HAP-1 (cell line): ENCODE results near the gene EPYC.

Experiments used
- DNase-seq, 2 experiments: peaks; one replicate each; pipeline ENCODE4 v3.0.0-alpha.2; 2016 to 2020; ENCODE audit warnings: low spot score in 2 of 2
- H3K27me3 ChIP-seq: fragments of 250-450 bp; sonication (Bioruptor Pico); 2 replicates; pipeline ENCODE4 v1.5.1; 2020; ENCODE audit warnings: low read depth, mild to moderate bottlenecking, moderate library complexity
- H3K36me3 ChIP-seq: fragments of 250-450 bp; sonication (Bioruptor Pico); replicated peaks from 2 replicates; pipeline ENCODE4 v1.5.1; 2020; ENCODE audit warnings: mild to moderate bottlenecking
- H3K4me1 ChIP-seq: fragments of 250-450 bp; sonication (Bioruptor Pico); 2 replicates; pipeline ENCODE4 v1.5.1; 2020; ENCODE audit warnings: mild to moderate bottlenecking
- H3K4me3 ChIP-seq: fragments of 250-450 bp; sonication (Bioruptor Pico); 2 replicates; pipeline ENCODE4 v1.5.1; 2020; ENCODE audit warnings: mild to moderate bottlenecking, moderate library complexity
- H3K9me3 ChIP-seq: fragments of 250-450 bp; sonication (Bioruptor Pico); 2 replicates; pipeline ENCODE4 v1.5.1; 2020; ENCODE audit warnings: mild to moderate bottlenecking, moderate library complexity
- in situ Hi-C: fragments of 300-500 bp; cut with MboI; formaldehyde crosslinking; loops from 3 replicates; pipeline ENCODE4 v1.14.3; 2020; ENCODE audit warnings: low sequenced_read_pairs, inconsistent platforms, mixed read lengths

Gene EPYC

DNA sequence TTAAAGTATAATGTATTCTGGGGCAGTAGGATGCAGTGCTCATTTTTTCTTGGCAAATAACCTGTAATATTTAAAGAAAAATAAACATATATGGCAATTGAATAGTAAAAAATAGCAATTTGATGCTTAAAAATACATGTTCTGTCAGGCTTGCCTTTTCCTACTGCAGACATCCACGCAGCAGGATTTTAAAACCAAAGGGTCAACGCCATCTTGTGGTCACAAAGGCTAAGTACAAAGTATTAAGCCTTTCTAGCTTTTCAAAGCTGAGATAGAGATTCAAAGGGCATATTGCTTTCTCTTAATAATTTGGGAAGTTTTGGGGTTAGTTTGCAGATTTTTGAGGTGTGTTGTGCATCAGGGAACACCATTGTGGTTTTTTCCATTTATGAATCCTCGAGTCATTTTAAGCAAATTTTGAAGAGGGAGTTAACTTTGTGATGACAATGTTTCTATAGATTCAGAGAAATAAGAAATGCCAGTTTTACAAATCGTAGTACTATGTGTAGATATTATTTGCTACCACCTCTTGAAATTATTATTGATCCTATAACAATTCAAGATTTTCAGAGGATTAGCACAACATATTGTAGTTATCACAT, 45.1 kb downstream of the EPYC start:
- no peaks in the 10 kb centered on the region for H3K27me3 ChIP-seq
- H3K4me3 ChIP-seq: no peak overlapping the region
- peak; percentile 26 to 56 for DNase-seq
- no peaks in the 10 kb centered on the region for H3K36me3 ChIP-seq
- in situ Hi-C loops: no loop called here
- H3K4me1 ChIP-seq: no peaks in the 10 kb centered on the region
- H3K9me3 ChIP-seq: no peaks in the 10 kb centered on the region

DNA sequence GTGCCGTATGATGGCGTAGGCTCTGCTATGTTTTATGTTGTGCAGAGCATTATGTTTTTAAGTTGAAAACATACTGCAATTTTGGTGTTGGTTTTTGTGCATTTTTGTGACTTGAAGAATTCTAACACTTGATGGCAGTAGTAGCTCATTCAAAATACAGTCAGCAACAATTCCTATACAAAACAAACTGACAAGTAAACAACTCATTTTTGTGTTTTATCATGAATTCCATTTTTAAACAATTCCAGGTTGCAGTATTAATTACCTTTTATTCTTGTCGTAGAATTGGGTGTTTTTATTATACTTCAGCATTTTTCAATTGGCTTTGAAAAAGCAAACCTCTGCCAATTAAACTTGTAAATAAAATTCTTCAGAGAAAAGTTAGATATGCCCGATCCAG, 45.7 kb downstream of the EPYC start:
- in situ Hi-C loops: no loop called here
- Histone ChIP-seq H3K4me1 (no peaks in the 10 kb centered on the region), H3K9me3 (no peaks in the 10 kb centered on the region), H3K4me3 (no peak overlapping the region), H3K36me3 (no peaks in the 10 kb centered on the region), H3K27me3 (no peaks in the 10 kb centered on the region)
- DNase-seq: no peak

DNA sequence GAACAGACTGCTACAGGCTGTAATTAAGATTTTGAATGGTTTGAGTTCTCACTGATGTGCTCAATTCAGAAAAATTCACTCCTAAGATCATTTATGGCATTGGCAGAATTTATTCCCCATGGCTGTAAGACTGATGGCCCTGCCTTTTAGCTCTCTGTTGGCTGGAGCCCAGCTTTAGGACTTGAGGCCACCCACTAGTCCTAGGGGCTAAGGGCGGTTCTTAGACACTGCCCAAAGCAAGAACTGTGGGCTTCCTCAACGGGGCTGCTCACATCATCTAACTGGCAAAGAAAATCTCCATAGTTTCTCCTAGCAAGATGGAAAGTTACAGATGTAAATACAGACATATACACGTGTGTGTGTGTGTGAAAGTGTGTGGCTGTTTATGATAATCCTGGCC, 46.4 kb downstream of the EPYC start:
- Histone ChIP-seq H3K4me3 (no peak overlapping the region), H3K4me1 (no peaks in the 10 kb centered on the region), H3K9me3 (no peaks in the 10 kb centered on the region), H3K27me3 (no peaks in the 10 kb centered on the region), H3K36me3 (no peaks in the 10 kb centered on the region)
- DNase-seq: no peak
- in situ Hi-C loops: no loop called here

DNA sequence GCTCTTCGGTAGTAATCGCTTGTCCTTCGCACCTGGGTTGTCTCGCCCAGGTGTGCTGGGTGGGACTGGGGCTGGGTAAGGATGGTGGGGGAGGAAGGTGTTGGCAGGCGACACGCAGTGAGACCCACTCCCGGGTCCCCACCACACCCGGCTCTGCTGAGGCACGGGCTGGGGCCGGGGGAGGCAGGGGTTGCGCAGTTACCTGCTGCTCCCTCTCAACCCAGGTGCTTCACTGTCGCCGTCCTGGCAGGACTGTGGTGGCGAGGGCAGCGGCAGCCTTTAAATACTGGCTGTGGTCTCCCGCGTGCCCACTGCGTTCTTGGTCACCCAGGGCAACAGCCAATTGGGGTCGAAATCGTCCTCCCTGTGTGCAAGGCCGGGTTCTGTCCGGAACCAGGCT, 49.9 kb downstream of the EPYC start, which contains the start of gene CCER1:
Gene CCER1, minus strand, starts transcription at position 256 of the 400 bp plus-strand sequence. CDS start 434 bp downstream, outside the sequence.
- Histone ChIP-seq H3K36me3 (no peaks in the 10 kb centered on the region), H3K4me3 (no peak within 1 kb of the TSS), H3K4me1 (no peaks in the 10 kb centered on the region), H3K27me3 (no peaks in the 10 kb centered on the region), H3K9me3 (no peaks in the 10 kb centered on the region)
- DNase-seq: no peak
- in situ Hi-C loops: no loop called here

DNA sequence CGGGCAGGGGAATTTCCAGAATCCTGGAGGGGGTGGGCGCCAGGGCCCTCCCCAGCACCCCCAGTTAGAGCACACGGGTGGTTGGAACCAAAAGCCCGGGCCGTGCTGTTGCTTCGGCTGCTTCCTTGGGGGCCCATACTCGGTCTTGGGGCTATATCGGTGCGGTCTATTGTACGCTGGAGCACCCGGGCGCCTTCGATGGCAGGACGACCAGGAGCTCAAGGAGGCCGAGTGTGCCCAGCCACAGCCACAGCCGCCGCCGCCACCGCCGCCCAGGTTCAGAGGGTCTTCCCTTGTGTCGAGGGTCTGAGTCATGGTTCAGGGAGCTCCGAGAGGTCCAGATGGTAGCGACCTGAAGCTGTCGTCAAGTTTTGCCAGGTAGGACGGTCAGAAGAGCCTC, 50.3 kb downstream of the EPYC start:
- H3K9me3 ChIP-seq: no peaks in the 10 kb centered on the region
- no peak overlapping the region for H3K4me3 ChIP-seq
- H3K27me3 ChIP-seq: no peaks in the 10 kb centered on the region
- H3K36me3 ChIP-seq: no peaks in the 10 kb centered on the region
- in situ Hi-C loops: no loop called here
- DNase-seq: no peak
- no peaks in the 10 kb centered on the region for H3K4me1 ChIP-seq

DNA sequence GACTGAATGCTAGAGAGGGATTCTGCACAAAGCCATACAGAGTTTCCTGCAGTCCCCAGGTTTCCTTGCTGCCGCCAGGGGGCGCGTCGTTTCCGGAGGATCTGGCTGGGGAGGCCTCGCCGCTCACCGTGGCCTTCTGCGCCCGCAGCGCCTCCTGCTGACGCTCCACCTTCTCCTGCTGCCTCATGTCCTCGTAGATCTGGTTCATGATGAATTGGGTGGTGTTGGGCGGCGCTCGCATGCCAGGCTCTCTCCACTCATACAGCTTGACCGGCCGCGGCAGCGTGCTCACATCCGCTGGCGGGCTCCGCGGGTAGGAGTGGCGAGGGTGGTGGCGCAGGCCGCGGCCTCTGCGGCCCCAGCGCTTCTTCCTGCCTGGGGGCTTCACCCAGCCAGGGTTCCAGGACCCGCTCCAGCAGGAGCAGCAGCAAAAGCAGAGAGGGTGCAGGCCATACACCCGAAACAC, 50.8 kb downstream of the EPYC start:
- peak in 1 of 2 experiments; percentile 48 for DNase-seq
- in situ Hi-C loops: no loop called here
- Histone ChIP-seq H3K36me3 (no peaks in the 10 kb centered on the region), H3K4me3 (no peak overlapping the region), H3K4me1 (no peaks in the 10 kb centered on the region), H3K9me3 (no peaks in the 10 kb centered on the region), H3K27me3 (no peaks in the 10 kb centered on the region)

DNA sequence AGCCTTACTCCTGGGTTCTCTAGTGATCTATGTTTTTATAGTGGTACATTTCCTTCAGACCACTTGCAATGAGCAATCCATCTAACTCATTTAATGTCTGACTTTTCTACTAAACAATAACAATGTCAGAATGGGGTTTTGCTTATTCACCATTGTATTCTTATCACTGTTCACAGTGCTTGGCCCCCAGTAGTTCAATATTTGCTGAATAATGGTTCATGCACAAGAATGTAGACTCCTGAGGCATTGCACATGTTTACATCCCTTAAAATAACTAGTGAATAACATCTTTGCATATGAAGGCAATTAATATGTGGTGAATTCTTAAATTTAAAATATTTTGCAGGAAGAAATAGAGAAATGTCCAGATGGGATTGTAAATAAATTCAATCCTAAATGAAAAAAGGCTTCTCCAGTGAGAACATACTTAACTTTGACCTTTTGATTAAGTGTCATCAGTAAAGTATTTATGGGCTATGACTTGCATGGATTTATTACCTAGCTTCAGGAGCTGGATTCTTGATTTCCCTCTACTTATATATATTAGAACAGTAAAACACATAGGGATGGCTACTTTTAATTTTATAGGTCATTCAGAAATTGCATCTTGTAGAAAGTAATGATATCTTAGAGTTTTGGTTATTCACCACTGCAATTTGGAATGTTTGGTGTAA, 53.2 kb downstream of the EPYC start:
- H3K4me1 ChIP-seq: no peaks in the 10 kb centered on the region
- DNase-seq: no peak
- no peaks in the 10 kb centered on the region for H3K36me3 ChIP-seq
- in situ Hi-C loops: no loop called here
- H3K9me3 ChIP-seq: no peaks in the 10 kb centered on the region
- H3K4me3 ChIP-seq: no peak overlapping the region
- H3K27me3 ChIP-seq: no peaks in the 10 kb centered on the region

DNA sequence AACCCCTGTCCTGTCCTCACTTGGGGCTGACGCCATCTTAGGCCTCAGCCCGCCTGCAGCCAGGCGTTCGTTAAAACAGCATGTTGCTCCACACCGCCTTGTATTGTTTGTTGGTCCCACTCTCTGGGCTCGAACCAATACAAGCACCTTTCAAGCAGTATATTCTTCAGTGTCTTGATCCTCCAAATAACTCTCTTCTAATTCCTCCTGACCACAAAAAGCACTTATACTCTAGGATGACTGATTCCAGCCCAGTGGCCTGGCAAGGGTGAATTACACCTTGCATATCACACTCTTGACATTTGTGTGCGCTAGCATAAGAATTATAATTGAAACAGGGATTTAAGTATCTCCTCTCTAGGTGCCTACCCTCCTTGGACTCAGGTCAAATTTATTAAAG, 56.9 kb downstream of the EPYC start:
- Histone ChIP-seq H3K9me3 (no peaks in the 10 kb centered on the region), H3K4me3 (no peak overlapping the region)
- DNase-seq: no peak

DNA sequence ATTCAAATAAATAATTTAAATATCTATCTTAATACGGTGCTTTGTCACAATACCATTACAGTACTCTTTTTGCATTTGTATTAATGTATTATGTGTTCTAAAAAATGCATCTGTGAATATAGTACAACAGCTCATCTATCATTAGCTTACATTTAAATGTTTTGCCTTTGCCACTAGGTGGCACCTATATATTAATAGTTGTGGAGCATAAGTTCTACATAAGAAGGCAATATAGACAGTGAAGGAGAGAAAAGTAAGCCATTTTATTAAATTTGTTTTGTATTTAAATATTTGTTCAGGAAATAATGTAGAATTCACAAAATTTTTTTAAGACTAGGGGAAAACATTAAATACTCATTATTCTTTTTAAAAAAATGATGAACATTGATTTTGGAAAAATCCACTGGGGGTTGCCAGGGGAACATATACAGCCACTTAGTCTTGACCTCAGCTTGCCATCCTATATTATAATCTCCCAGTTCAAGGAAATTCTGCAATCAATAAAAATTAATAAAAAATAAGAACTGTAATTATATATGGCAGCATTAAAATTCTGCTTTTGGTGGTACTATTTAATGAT, 59.6 kb downstream of the EPYC start:
- Histone ChIP-seq H3K36me3 (no peaks in the 10 kb centered on the region), H3K4me3 (no peak overlapping the region), H3K4me1 (no peaks in the 10 kb centered on the region), H3K27me3 (no peaks in the 10 kb centered on the region), H3K9me3 (no peaks in the 10 kb centered on the region)
- in situ Hi-C loops: no loop called here
- DNase-seq: peak in 1 of 2 experiments; percentile 59

More for the DNA sequence above, 56.9 kb downstream of the EPYC start:
- Histone ChIP-seq H3K27me3 (no peaks in the 10 kb centered on the region), H3K4me1 (no peaks in the 10 kb centered on the region), H3K36me3 (no peaks in the 10 kb centered on the region)
- in situ Hi-C loops: no loop called here

DNA sequence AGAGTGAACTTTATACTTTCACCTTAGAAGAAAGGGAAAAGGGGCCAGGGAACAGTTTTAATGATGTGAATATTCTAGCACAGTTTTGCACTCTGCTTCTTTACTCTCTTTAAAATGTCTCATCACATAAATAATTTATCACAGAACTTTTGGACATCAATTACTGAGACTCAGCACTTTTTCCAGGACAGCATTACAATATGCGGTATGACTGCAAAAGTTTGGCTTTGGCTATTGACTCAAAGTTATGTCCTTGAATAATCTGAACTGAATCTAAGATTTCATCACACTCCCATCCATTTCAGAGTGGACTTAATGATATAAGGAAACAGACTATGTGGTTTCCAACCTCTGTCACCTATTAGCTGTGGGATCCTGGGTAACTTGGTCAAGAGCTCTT, 61.5 kb downstream of the EPYC start:
- Histone ChIP-seq H3K4me1 (no peaks in the 10 kb centered on the region), H3K27me3 (no peaks in the 10 kb centered on the region), H3K36me3 (no peaks in the 10 kb centered on the region), H3K9me3 (no peaks in the 10 kb centered on the region), H3K4me3 (no peak overlapping the region)
- no peak for DNase-seq
- in situ Hi-C loops: no loop called here

DNA sequence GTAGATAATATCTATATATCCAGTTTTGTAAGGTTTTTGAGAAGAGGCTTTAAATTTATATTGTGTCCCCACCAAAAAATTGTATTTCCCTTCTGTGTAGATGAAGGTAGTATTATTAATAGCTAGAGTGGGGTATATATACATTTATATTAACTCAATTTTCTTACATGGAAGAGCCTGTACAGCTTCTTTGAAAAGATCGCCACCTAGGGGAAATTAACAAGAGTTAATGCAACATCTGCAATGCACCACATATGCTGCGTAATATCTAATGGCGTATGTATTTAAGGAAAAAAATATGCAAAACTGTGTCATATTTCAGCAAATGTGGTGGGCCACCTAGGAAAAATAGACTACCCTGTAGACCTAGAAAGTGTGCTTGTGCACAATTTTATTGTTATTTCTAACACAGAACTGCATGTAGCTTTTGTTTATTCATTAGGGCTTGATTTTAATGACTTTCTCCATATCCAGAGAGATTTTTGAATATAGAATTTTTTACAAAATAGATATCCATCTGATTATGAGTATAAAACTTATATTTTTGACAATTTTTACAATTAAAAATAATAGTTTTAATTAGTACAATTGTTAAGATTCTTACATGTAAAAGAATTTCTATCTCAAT, 63.8 kb downstream of the EPYC start:
- peak in 1 of 2 experiments; percentile 50 for DNase-seq
- Histone ChIP-seq H3K27me3 (no peaks in the 10 kb centered on the region), H3K9me3 (no peaks in the 10 kb centered on the region), H3K4me1 (no peaks in the 10 kb centered on the region), H3K4me3 (no peak overlapping the region), H3K36me3 (no peaks in the 10 kb centered on the region)
- in situ Hi-C loops: no loop called here

DNA sequence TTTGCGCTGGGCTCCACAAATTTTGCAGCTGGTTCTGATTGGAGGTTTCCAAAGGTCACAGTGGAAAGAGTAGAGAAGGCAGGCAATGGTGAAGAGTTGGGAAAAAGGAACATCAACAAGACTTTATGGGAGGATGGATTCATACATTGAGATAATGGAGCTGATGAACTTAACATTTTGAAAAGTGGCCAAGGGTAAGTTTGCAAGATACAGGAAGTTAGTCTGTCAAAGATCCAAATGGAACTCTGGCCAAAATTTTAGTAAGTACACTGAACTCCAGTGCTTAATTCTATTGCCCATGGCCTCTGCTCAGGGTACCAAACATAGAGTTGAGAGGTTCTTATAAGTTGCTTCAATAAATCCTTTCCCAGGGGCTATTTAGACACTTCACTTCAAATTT, 65.4 kb downstream of the EPYC start:
- no peaks in the 10 kb centered on the region for H3K27me3 ChIP-seq
- no peaks in the 10 kb centered on the region for H3K36me3 ChIP-seq
- H3K4me1 ChIP-seq: no peaks in the 10 kb centered on the region
- no peak for DNase-seq
- H3K9me3 ChIP-seq: no peaks in the 10 kb centered on the region
- in situ Hi-C loops: no loop called here
- H3K4me3 ChIP-seq: no peak overlapping the region

DNA sequence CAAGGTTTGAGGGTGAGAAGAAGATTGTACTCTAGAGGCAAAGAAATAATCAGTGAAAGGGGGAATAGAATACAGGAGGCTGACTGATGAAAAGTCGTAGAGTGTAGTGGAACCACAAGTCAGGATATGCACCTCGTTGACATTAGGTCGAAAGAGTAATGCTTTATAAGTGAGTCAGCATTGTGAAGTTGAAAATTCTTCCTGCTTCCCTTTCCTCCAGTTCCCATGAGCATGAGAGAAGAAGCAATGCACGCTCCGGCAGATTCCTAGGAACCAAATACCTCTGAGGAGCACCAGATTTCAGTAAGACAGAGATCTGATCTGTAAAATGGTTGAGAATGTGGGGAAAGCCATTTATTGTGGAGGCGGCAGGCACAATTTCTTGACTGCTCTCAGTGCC, 66.3 kb downstream of the EPYC start:
- DNase-seq: no peak
- no peaks in the 10 kb centered on the region for H3K9me3 ChIP-seq
- in situ Hi-C loops: no loop called here

DNA sequence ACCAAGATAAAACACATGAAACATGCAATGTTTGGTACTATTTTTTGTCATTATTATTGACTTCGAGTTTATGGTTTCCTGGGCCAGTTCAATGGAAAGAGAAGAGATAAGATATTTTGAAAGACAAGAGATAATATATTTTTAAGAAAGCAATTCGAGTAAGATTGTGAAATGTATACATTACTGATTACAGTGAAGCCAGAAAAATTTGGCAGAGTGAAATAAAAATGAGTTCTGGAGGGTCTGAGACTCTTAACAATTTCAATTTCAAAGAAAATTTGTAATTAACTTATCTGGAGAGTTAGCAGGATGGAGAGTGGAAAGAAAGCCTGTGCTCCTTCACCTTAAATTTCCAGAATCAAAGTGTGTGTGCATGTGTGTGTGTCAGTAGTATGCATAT, 67.1 kb downstream of the EPYC start:
- H3K9me3 ChIP-seq: no peaks in the 10 kb centered on the region
- no peak overlapping the region for H3K4me3 ChIP-seq
- no peak for DNase-seq
- in situ Hi-C loops: no loop called here
- no peaks in the 10 kb centered on the region for H3K4me1 ChIP-seq
- H3K36me3 ChIP-seq: no peaks in the 10 kb centered on the region
- H3K27me3 ChIP-seq: no peaks in the 10 kb centered on the region

More for the DNA sequence above, 66.3 kb downstream of the EPYC start:
- H3K4me1 ChIP-seq: no peaks in the 10 kb centered on the region
- no peak overlapping the region for H3K4me3 ChIP-seq
- no peaks in the 10 kb centered on the region for H3K27me3 ChIP-seq
- no peaks in the 10 kb centered on the region for H3K36me3 ChIP-seq
